Osteoblast (primary cell): Measurements from ENCODE around the gene TIMD4. TPM values are rescaled to one million over a fixed set of nuclear protein-coding genes. Genes with fewer than 3 reads are reported as not detected.

Experiments used
- DNase-seq: peaks from one replicate; pipeline ENCODE4 v3.0.0; 2011; ENCODE audit warnings: low spot score, mixed read lengths; ENCODE audit not compliant: insufficient read length; ENCODE audit errors: missing footprints
- H2AFZ ChIP-seq: 2 replicates; pipeline ENCODE4 v1.6.0; 2011; ENCODE audit warnings: mild to moderate bottlenecking, low read length
- H3K27ac ChIP-seq: 2 replicates; pipeline ENCODE4 v1.5.1; 2011; ENCODE audit warnings: mild to moderate bottlenecking, low read depth, low read length, moderate library complexity
- H3K27me3 ChIP-seq: 2 replicates; pipeline ENCODE4 v1.6.0; 2012; ENCODE audit warnings: mild to moderate bottlenecking, control low read depth, inconsistent platforms, low read length, moderate library complexity; ENCODE audit not compliant: insufficient read depth
- H3K36me3 ChIP-seq: 2 replicates; pipeline ENCODE4 v1.5.1; 2011; ENCODE audit warnings: mild to moderate bottlenecking, low read length, control low read depth, moderate library complexity; ENCODE audit not compliant: insufficient read depth
- H3K4me1 ChIP-seq: 2 replicates; pipeline ENCODE4 v1.5.1; 2011; ENCODE audit warnings: mild to moderate bottlenecking, low read length, control low read depth, moderate library complexity; ENCODE audit not compliant: insufficient read depth
- H3K4me2 ChIP-seq: 2 replicates; pipeline ENCODE4 v1.6.0; 2011; ENCODE audit warnings: mild to moderate bottlenecking, low read length; ENCODE audit not compliant: insufficient read depth
- H3K4me3 ChIP-seq: fragments of 200-600 bp; sonication (generic); 3 replicates; pipeline ENCODE4 v1.5.1; 2012; ENCODE audit warnings: mild to moderate bottlenecking, low read length, inconsistent platforms; ENCODE audit not compliant: insufficient read depth
- H3K79me2 ChIP-seq: 2 replicates; pipeline ENCODE4 v1.6.0; 2012; ENCODE audit warnings: mild to moderate bottlenecking, low read length, control low read depth, inconsistent platforms; ENCODE audit not compliant: insufficient read depth
- H3K9me3 ChIP-seq: 2 replicates; pipeline ENCODE4 v1.5.1; 2011; ENCODE audit warnings: low read depth, low read length, control low read depth
- H4K20me1 ChIP-seq: 2 replicates; pipeline ENCODE4 v1.6.0; 2012; ENCODE audit warnings: mild to moderate bottlenecking, low read length, control low read depth; ENCODE audit not compliant: insufficient read depth
- CTCF ChIP-seq: IDR thresholded peaks from 2 replicates; pipeline ENCODE4 v1.5.1; 2011; ENCODE audit warnings: mild to moderate bottlenecking, low read depth, low read length, moderate library complexity; ENCODE audit errors: extremely low read depth
- total RNA-seq: library from RNA; depleted of rRNA; stranded (reverse); fragments of >200 nt; gene quantifications from 2 replicates; pipeline ENCODE4 v1.2.3, GENCODE V29; 2012

Gene TIMD4
- total RNA-seq, 1 donor: not detected

GRCh38 chr5:156914371-156914737, 48.7 kb downstream of the TIMD4 start:
- no peaks in the 10 kb centered on the region for H3K79me2 ChIP-seq
- no peak for TF ChIP-seq CTCF
- no peak for DNase-seq
- H3K4me2 ChIP-seq: no peak overlapping the region
- no peak overlapping the region for H3K27ac ChIP-seq
- no peaks in the 10 kb centered on the region for H4K20me1 ChIP-seq
- no peaks in the 10 kb centered on the region for H3K9me3 ChIP-seq
- H2AFZ ChIP-seq: no peak overlapping the region
- H3K36me3 ChIP-seq: no peaks in the 10 kb centered on the region
- no peaks in the 10 kb centered on the region for H3K27me3 ChIP-seq
- H3K4me3 ChIP-seq: no peak overlapping the region
- H3K4me1 ChIP-seq: no peaks in the 10 kb centered on the region

DNA sequence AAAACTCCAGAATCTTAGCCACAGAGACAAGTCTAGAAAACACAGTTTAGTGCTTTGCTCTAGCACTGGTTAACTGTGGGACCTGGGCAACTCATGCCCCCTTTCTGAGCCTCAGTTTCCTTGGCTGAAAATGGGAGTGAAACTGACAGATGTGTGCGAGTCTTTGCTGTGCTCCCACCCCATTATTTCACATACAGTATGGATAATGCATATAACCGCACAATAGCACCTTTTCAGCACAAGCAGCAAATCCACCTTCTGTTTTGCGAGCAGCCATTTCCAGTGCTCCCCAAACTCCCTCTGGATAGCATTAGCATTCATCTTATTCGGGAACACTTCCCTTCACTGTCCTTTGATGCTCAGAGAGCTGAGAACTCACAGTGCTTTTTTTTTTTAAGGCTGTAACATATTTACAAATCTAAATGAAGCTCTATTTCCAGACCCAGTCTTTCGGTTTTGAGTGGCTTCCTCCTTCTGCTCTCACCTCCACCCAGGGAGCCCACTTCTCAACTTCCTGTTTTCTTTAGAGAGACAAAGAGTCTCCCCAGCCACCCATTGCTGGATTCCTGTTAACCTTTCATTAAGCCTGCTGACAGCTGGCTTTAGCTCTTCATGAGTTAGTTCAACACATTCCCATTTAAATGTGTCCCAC, 49.2 kb downstream of the TIMD4 start:
- Histone ChIP-seq H3K9me3 (no peaks in the 10 kb centered on the region), H3K4me2 (no peak overlapping the region), H4K20me1 (no peaks in the 10 kb centered on the region), H3K79me2 (no peaks in the 10 kb centered on the region), H2AFZ (no peak overlapping the region), H3K4me3 (no peak overlapping the region), H3K4me1 (no peaks in the 10 kb centered on the region), H3K27me3 (no peaks in the 10 kb centered on the region), H3K36me3 (no peaks in the 10 kb centered on the region), H3K27ac (no peak overlapping the region)
- TF ChIP-seq CTCF: no peak
- DNase-seq: no peak

DNA sequence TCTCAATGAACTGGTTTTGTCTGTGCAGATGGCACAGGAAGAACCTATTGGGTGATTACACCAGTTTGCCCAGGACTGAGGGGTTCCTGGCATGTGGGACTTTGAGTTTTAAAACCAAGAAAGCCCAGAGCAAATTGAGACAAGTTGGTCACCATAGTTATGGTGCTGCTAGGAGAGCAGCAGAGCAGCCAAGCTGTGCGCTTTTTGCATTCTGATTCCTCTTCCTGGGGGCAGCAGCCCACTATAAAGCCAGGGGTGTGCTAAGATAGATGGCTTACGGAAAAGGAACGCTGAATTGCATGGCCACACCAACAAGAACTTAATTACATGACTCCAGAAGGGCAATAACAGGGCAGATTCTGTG, 49.7 kb downstream of the TIMD4 start:
- Histone ChIP-seq H3K36me3 (no peaks in the 10 kb centered on the region), H2AFZ (no peak overlapping the region), H3K79me2 (no peaks in the 10 kb centered on the region), H3K4me3 (no peak overlapping the region), H3K4me2 (no peak overlapping the region), H4K20me1 (no peaks in the 10 kb centered on the region), H3K27me3 (no peaks in the 10 kb centered on the region), H3K27ac (no peak overlapping the region), H3K4me1 (no peaks in the 10 kb centered on the region), H3K9me3 (no peaks in the 10 kb centered on the region)
- DNase-seq: no peak
- no peak for TF ChIP-seq CTCF

- Histone ChIP-seq H3K36me3 (no peaks in the 10 kb centered on the region), H3K4me2 (no peak overlapping the region), H3K4me1 (no peaks in the 10 kb centered on the region), H2AFZ (no peak overlapping the region), H4K20me1 (no peaks in the 10 kb centered on the region), H3K27ac (no peak overlapping the region), H3K9me3 (no peaks in the 10 kb centered on the region), H3K27me3 (no peaks in the 10 kb centered on the region), H3K79me2 (no peaks in the 10 kb centered on the region), H3K4me3 (no peak overlapping the region)
- no peak for TF ChIP-seq CTCF
- DNase-seq: no peak
These were observed 50.2 kb downstream of the TIMD4 start for GRCh38 chr5:156912869-156913268.
